SK-N-SH treated with all-trans-retinoic acid at 6 μM for 48 hours (cell line): ENCODE measurements around the gene NEIL3.
A peak's percentile ranks its signal among the peaks of the same experiment; 100 is the strongest.

ENCODE experiments used
- ATAC-seq: fragments of 200-7000 bp; cut with Tn5 transposase; 3 replicates; pipeline ENCODE4 v1.9.1; 2020; ENCODE audit warnings: mild to moderate bottlenecking, moderate library complexity
- ARNTL ChIP-seq: fragments of 450-650 bp; formaldehyde crosslinking; IDR thresholded peaks from 2 replicates; pipeline ENCODE4 v1.5.0; 2020; ENCODE audit warnings: low read depth, mild to moderate bottlenecking, moderate library complexity, borderline replicate concordance
- BACH2 ChIP-seq: fragments of 250-450 bp; sonication (Bioruptor Pico); IDR thresholded peaks from 2 replicates; pipeline ENCODE4 v1.9.0; 2021; ENCODE audit warnings: mild to moderate bottlenecking, borderline replicate concordance
- ESRRG ChIP-seq: fragments of 250-450 bp; sonication (Bioruptor Pico); IDR thresholded peaks from 2 replicates; pipeline ENCODE4 v1.6.1; 2021; ENCODE audit warnings: mild to moderate bottlenecking
- GLIS3 ChIP-seq: fragments of 250-450 bp; sonication (Bioruptor Pico); IDR thresholded peaks from 2 replicates; pipeline ENCODE4 v1.5.0; 2020; ENCODE audit warnings: mild to moderate bottlenecking, moderate library complexity
- ISL1 ChIP-seq: fragments of 250-450 bp; sonication (Bioruptor Pico); IDR thresholded peaks from 2 replicates; pipeline ENCODE4 v2.1.2; 2022; ENCODE audit warnings: mild to moderate bottlenecking, moderate library complexity
- OSR1 ChIP-seq: fragments of 250-450 bp; sonication (Bioruptor Pico); IDR thresholded peaks from 2 replicates; pipeline ENCODE4 v1.8.0; 2022; ENCODE audit warnings: moderate library complexity, mild to moderate bottlenecking, inconsistent platforms
- POU6F1 ChIP-seq: fragments of 250-450 bp; sonication (Bioruptor Pico); IDR thresholded peaks from 2 replicates; pipeline ENCODE4 v1.8.0; 2021; ENCODE audit warnings: low read depth, mild to moderate bottlenecking, moderate library complexity, borderline replicate concordance
- RARB ChIP-seq: fragments of 250-450 bp; sonication (Bioruptor Pico); IDR thresholded peaks from 2 replicates; pipeline ENCODE4 v1.8.0; 2021; ENCODE audit warnings: mild to moderate bottlenecking, moderate library complexity
- SNAI2 ChIP-seq: fragments of 250-450 bp; sonication (Bioruptor Pico); IDR thresholded peaks from 2 replicates; pipeline ENCODE4 v1.5.0; 2020; ENCODE audit warnings: mild to moderate bottlenecking, moderate library complexity
- TCF4 ChIP-seq: fragments of 250-450 bp; sonication (Bioruptor Pico); IDR thresholded peaks from 2 replicates; pipeline ENCODE4 v1.8.0; 2021; ENCODE audit warnings: mild to moderate bottlenecking, moderate library complexity, borderline replicate concordance
- TOX ChIP-seq: fragments of 250-450 bp; sonication (Bioruptor Pico); IDR thresholded peaks from 2 replicates; pipeline ENCODE4 v1.8.0; 2021; ENCODE audit warnings: mild to moderate bottlenecking, moderate library complexity, borderline replicate concordance
- TSHZ2 ChIP-seq: fragments of 250-450 bp; sonication (Bioruptor Pico); IDR thresholded peaks from 2 replicates; pipeline ENCODE4 v1.5.0; 2020; ENCODE audit warnings: mild to moderate bottlenecking, moderate library complexity
- ZC3H10 ChIP-seq: fragments of 250-450 bp; sonication (Bioruptor Pico); IDR thresholded peaks from 2 replicates; pipeline ENCODE4 v1.5.1; 2021; ENCODE audit warnings: mild to moderate bottlenecking, moderate library complexity
- ZFP3 ChIP-seq: fragments of 250-450 bp; sonication (Bioruptor Pico); IDR thresholded peaks from 2 replicates; pipeline ENCODE4 v1.5.0; 2020; ENCODE audit warnings: mild to moderate bottlenecking, moderate library complexity
- ZFP30 ChIP-seq: fragments of 450-650 bp; formaldehyde crosslinking; IDR thresholded peaks from 2 replicates; pipeline ENCODE4 v1.5.0; 2022; ENCODE audit warnings: mild to moderate bottlenecking, moderate library complexity
- ZNF565 ChIP-seq: fragments of 450-650 bp; formaldehyde crosslinking; conservative IDR thresholded peaks from 2 replicates; pipeline ENCODE4 v1.5.0; 2020; ENCODE audit warnings: low read depth, mild to moderate bottlenecking, moderate library complexity
- ZNF70 ChIP-seq: fragments of 450-650 bp; formaldehyde crosslinking; IDR thresholded peaks from 2 replicates; pipeline ENCODE4 v1.5.0; 2020; ENCODE audit warnings: mild to moderate bottlenecking, moderate library complexity
- ZNF8 ChIP-seq: fragments of 450-650 bp; formaldehyde crosslinking; IDR thresholded peaks from 2 replicates; pipeline ENCODE4 v1.5.0; 2020; ENCODE audit warnings: mild to moderate bottlenecking, moderate library complexity
- TF ChIP-seq, protein P1 (sequence below): fragments of 250-450 bp; sonication (Bioruptor Pico); IDR thresholded peaks from 2 replicates; pipeline ENCODE4 v1.5.1; 2021; ENCODE audit warnings: mild to moderate bottlenecking, moderate library complexity

The NEIL3 gene

DNA sequence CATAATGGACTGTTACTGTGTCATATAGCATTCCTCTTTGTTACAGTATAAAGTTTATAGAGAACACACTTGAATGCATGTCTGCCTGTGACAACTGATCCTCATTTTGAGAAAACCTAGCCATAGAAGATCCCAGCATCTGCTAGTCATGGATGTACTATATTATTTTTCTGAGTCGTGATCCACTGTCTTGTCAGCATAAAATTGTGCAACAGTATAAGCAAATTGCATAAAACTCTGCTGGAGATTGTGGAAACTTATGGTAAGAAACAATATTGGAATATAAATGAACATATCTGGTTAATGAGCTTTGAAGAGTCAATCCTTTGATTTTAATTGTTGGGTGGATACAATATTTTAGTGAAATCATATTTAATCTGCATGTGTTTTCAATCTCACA lies 3.6 kb downstream of the NEIL3 start:
- no peak for TF ChIP-seq TSHZ2 (CRISPR knock-in tag)
- no peak for TF ChIP-seq ZFP30 (CRISPR knock-in tag)
- TF ChIP-seq ZNF565 (CRISPR knock-in tag), result no peak
- TF ChIP-seq, protein P1, sequence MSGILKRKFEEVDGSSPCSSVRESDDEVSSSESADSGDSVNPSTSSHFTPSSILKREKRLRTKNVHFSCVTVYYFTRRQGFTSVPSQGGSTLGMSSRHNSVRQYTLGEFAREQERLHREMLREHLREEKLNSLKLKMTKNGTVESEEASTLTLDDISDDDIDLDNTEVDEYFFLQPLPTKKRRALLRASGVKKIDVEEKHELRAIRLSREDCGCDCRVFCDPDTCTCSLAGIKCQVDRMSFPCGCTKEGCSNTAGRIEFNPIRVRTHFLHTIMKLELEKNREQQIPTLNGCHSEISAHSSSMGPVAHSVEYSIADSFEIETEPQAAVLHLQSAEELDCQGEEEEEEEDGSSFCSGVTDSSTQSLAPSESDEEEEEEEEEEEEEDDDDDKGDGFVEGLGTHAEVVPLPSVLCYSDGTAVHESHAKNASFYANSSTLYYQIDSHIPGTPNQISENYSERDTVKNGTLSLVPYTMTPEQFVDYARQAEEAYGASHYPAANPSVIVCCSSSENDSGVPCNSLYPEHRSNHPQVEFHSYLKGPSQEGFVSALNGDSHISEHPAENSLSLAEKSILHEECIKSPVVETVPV, result no peak
- no peak for TF ChIP-seq BACH2
- TF ChIP-seq GLIS3, result no peak
- no peak for TF ChIP-seq ZC3H10 (CRISPR knock-in tag)
- TF ChIP-seq POU6F1 (CRISPR knock-in tag), result no peak
- TF ChIP-seq ARNTL (CRISPR knock-in tag), result no peak
- TF ChIP-seq ZNF70 (CRISPR knock-in tag), result no peak
- TF ChIP-seq OSR1 (CRISPR knock-in tag), result no peak
- no peak for TF ChIP-seq ZNF8
- no peak for TF ChIP-seq TCF4 (CRISPR knock-in tag)
- TF ChIP-seq, all 23 proteins: peak for 0
- no peak for ATAC-seq

- peak; percentile 53 for ATAC-seq
- TF ChIP-seq TSHZ2 (CRISPR knock-in tag) (no peak), BACH2 (no peak), ZNF8 (no peak), TOX (no peak), ZNF70 (CRISPR knock-in tag) (no peak), ESRRG (no peak), ZFP3 (no peak), ARNTL (CRISPR knock-in tag) (no peak), TCF4 (CRISPR knock-in tag) (no peak), SNAI2 (CRISPR knock-in tag) (no peak), ZNF565 (CRISPR knock-in tag) (no peak), GLIS3 (no peak), RARB (CRISPR knock-in tag) (no peak)
- TF ChIP-seq, protein P1, result no peak
Measured at GRCh38 chr4:177315767-177316464, 6.2 kb downstream of the NEIL3 start.

DNA sequence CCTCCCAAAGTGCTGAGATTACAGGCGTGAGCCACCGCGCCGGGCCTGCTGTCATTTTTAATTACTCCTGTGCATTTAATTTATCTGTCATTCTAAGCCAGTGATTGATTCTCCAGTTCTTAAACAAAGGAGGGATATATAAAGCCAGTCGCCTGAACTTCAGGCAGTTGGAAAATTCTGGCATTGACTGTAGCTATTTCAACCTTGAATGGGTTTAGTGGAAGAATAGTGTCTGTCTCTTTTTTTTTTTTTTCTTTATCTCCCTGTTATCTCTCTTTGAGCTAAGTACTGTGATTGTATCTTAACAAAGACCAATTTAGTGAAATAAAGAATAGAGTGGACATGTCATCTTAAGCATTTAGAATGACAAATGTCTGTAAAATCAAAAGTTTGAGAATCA lies 11.0 kb downstream of the NEIL3 start:
- TF ChIP-seq ZFP3 (no peak), ISL1 (0 out of 2 replicates have a peak, but pooled peaks have one; percentile 26), ZC3H10 (CRISPR knock-in tag) (no peak)
- TF ChIP-seq, all 23 proteins: peak for 1
- ATAC-seq, result no peak
